Immature natural killer cell (primary cell): ENCODE results near the gene FAM222A. TPM values are rescaled to one million over a fixed set of nuclear protein-coding genes. Genes with fewer than 3 reads are reported as not detected.

Experiments
- DNase-seq, 3 donors: peaks; one replicate each; pipeline ENCODE4 v3.0.0; 2022; ENCODE audit warnings: mixed read lengths in 1 of 3
- H3K27ac Mint-ChIP-seq, 6 donors: one replicate each; pipeline ENCODE4 v1.8.0; 2020; ENCODE audit warnings: mixed read lengths in 6 of 6, mild to moderate bottlenecking in 5 of 6, inconsistent platforms in 4 of 6, moderate library complexity in 3 of 6
- H3K27me3 Mint-ChIP-seq, 3 donors: one replicate each; pipeline ENCODE4 v1.8.0; 2020 to 2021; ENCODE audit warnings: low read depth in 3 of 3, mild to moderate bottlenecking in 3 of 3, mixed read lengths in 3 of 3, moderate library complexity in 3 of 3, inconsistent platforms in 1 of 3
- H3K36me3 Mint-ChIP-seq, 3 donors: one replicate each; pipeline ENCODE4 v1.8.0; 2020; ENCODE audit warnings: mixed read lengths in 3 of 3, inconsistent platforms in 2 of 3, mild to moderate bottlenecking in 2 of 3
- H3K4me1 Mint-ChIP-seq, 2 donors: one replicate each; pipeline ENCODE4 v1.8.0; 2020; ENCODE audit warnings: inconsistent platforms in 2 of 2, mild to moderate bottlenecking in 2 of 2, mixed read lengths in 2 of 2, moderate library complexity in 1 of 2
- H3K4me3 Mint-ChIP-seq, 5 donors: one replicate each; pipeline ENCODE4 v1.8.0; 2020; ENCODE audit warnings: mild to moderate bottlenecking in 5 of 5, mixed read lengths in 5 of 5, inconsistent platforms in 3 of 5, moderate library complexity in 3 of 5
- H3K9me3 Mint-ChIP-seq, 6 donors: one replicate each; pipeline ENCODE4 v1.8.0; 2020; ENCODE audit warnings: mild to moderate bottlenecking in 6 of 6, mixed read lengths in 6 of 6, inconsistent platforms in 4 of 6, moderate library complexity in 3 of 6
- polyA plus RNA-seq, 3 donors: library from polyadenylated mRNA; unstranded; fragments of 300-500 nt; fragmentation: Illumina TruSeq; gene quantifications; one replicate each; pipeline ENCODE4 v1.2.3, GENCODE V29; 2021

FAM222A gene
- polyA plus RNA-seq, 3 donors from 2014 or later, result 0.20 to 0.49 TPM; not detected in 1

DNA sequence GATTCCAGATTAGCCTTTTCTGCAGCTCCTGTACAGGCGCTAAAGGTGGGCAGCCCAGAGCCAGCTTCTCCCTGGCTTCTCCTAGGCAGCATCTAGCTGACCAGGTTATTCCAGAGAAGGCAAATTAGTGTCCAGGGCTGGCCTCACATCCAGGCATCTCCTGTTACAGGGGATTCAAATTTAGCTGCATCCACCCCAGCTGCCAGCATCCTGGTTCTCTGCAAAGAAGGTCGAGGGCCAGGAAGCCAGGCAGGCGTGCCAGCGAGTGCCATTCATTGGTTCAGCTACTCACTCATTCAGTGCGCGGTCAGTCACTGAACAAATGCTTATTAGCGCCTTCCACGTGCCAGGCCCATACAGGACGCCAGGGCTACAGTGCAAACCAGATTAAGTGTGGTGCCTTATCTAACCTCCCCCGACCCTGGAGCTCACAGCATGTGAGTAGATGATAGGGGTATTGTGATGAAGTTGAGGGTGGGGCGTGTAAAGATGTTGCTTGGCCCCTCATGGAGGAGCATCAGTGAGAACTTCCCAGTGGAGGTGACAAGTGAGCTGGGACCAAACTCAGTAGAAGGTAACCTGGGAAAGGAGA is 15.7 kb upstream of the FAM222A start:
- no peaks in the 10 kb centered on the region for H3K9me3 Mint-ChIP-seq
- peaks cover 0 to 11% (median 4%) of the 10 kb centered on the region in 3 donors for H3K27me3 Mint-ChIP-seq
- DNase-seq, result no peak
- no peaks in the 10 kb centered on the region for H3K4me1 Mint-ChIP-seq
- no peaks in the 10 kb centered on the region for H3K36me3 Mint-ChIP-seq
- no peak overlapping the region for H3K27ac Mint-ChIP-seq
- no peak overlapping the region for H3K4me3 Mint-ChIP-seq

- H3K9me3 Mint-ChIP-seq, result no peaks in the 10 kb centered on the region
Observed at GRCh38 chr12:109698820-109699219, 14.8 kb upstream of the FAM222A start.

DNA sequence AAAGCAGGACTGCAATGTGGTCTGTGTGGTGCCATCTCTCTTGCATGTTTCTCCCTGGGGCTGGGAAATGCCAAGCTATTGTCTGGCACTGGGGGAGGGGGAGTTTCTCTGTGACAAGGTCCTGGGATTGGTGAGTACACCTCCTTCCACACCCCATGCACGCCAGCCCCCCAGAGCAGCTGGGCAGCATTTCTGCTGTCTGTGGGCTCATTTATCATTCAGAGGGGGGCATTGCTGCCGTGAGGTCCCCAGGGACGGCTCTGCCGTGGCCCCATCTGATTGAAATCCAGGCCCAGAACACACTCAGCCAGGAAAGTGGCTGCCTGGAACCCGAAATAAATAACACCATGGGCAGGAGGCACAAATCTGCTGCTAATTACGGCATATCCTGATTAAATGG is 12.6 kb upstream of the FAM222A start:
- no peaks in the 10 kb centered on the region for H3K36me3 Mint-ChIP-seq
- H3K9me3 Mint-ChIP-seq, result no peaks in the 10 kb centered on the region
- H3K4me3 Mint-ChIP-seq, result no peak overlapping the region
- H3K4me1 Mint-ChIP-seq, result no peaks in the 10 kb centered on the region
- H3K27me3 Mint-ChIP-seq, result peaks cover 0 to 5% (median 4%) of the 10 kb centered on the region in 3 donors
- H3K27ac Mint-ChIP-seq, result no peak overlapping the region
- no peak for DNase-seq

More at GRCh38 chr12:109698820-109699219, 14.8 kb upstream of the FAM222A start:
- Mint-ChIP-seq H3K36me3 (no peaks in the 10 kb centered on the region), H3K27me3 (peaks cover 0 to 7% (median 4%) of the 10 kb centered on the region in 3 donors), H3K4me1 (no peaks in the 10 kb centered on the region), H3K4me3 (no peak overlapping the region), H3K27ac (no peak overlapping the region)
- no peak for DNase-seq

GRCh38 chr12:109702111-109702841 is 11.3 kb upstream of the FAM222A start:
- H3K4me1 Mint-ChIP-seq, result no peaks in the 10 kb centered on the region
- H3K9me3 Mint-ChIP-seq, result no peaks in the 10 kb centered on the region
- no peak for DNase-seq
- peaks cover 0 to 5% (median 5%) of the 10 kb centered on the region in 3 donors for H3K27me3 Mint-ChIP-seq
- no peak overlapping the region for H3K4me3 Mint-ChIP-seq
- H3K27ac Mint-ChIP-seq, result no peak overlapping the region
- no peaks in the 10 kb centered on the region for H3K36me3 Mint-ChIP-seq

DNA sequence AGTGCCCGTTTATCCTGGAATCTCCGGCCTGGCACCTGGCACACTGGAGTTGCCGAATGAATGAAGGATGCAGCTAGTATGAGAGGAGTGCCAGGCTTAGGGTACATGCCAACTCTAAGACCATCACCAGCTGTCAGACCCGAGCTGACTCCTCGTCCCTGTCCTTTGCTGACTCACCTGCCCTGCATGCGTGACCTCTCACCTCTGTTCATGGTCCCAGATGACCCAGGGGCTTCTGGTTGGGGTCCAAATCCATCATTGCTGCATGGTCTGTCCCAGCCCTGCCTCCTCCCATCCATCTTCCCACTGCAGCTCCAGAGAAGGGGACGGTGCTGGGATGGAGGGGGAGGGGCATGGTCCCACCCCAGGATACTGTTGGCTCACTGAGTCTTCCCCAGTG is 9.9 kb upstream of the FAM222A start:
- Mint-ChIP-seq H3K27ac (no peak overlapping the region), H3K36me3 (no peaks in the 10 kb centered on the region), H3K9me3 (no peaks in the 10 kb centered on the region), H3K27me3 (peaks cover 2 to 6% (median 5%) of the 10 kb centered on the region in 3 donors), H3K4me1 (no peaks in the 10 kb centered on the region), H3K4me3 (no peak overlapping the region)
- DNase-seq, result no peak

DNA sequence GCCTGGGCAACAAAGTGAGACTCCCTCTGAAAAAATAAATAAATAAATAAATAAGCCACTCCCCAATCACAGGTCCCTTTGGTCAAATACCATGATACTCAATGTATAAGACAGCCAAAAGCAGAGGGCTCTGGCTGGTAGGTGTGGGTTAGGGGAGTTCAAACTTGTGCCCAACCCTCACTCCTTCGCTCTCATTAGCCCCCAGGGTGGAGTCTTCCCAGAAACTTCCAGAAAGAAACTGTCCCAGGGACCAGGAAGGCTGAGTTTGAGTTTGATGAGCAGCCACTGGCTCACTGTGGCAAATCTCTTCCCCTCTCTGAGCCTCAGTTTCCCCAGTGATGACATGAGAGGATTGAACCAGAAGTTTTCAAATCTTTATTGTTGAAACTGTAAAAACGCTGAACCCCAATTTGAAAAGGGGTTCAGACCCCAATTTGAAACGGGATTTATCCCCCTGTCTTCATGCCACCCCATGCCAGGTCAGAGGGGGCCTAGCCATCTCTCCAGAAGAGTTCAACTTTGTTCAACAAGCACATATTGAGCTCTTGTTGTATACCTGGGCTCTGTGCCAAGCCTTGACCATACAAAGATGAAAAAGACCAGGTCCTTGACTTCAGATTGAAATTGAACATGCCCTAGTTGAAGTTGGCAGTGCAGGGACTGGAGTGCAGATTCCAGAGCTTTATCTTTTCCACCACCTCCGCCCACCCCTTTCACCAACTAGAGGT is 9.1 kb upstream of the FAM222A start:
- H3K9me3 Mint-ChIP-seq, result no peaks in the 10 kb centered on the region
- H3K4me1 Mint-ChIP-seq, result no peaks in the 10 kb centered on the region
- H3K36me3 Mint-ChIP-seq, result no peaks in the 10 kb centered on the region
- DNase-seq, result no peak
- no peak overlapping the region for H3K27ac Mint-ChIP-seq
- peaks cover 3 to 10% (median 5%) of the 10 kb centered on the region in 3 donors for H3K27me3 Mint-ChIP-seq
- no peak overlapping the region for H3K4me3 Mint-ChIP-seq

DNA sequence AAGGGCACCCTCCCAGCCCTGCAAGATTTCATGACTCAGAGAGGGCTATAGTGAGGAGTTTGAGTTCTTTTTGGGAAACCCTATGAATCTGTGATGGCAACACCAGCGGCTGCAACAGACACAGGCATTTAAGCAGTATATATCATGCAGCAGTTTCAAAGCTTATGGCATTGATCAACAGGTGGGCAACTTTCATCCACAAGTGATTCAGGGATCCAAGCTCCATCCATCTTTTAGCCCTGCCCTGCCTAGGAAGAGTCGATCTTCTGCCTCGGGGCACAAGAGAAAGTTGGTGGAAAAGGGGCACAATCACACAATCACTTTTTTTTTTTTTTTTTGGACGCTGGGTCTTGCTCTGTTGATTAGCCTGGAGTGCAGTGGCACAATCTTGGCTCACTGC is 8.3 kb upstream of the FAM222A start:
- DNase-seq, result no peak
- Mint-ChIP-seq H3K4me3 (no peak overlapping the region), H3K27ac (no peak overlapping the region), H3K36me3 (no peaks in the 10 kb centered on the region), H3K9me3 (no peaks in the 10 kb centered on the region), H3K27me3 (peaks cover 3 to 12% (median 5%) of the 10 kb centered on the region in 3 donors), H3K4me1 (no peaks in the 10 kb centered on the region)

DNA sequence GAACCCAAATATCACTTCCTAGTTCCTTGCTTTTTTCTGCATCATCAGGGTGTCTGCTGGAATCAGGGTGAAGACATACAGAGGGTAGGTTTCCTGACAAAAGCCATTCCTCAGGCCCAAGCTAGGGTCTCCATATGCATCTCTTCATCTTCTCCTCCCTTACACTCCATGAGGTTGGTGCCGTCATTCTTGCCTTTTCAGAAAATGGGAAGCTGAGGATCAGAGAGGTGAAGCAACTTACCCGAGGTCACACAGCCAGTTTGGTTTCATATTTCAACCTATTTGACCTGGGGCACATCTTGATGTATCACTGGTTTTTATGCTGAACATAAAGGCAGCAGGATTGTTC is 7.3 kb upstream of the FAM222A start:
- Mint-ChIP-seq H3K4me1 (no peaks in the 10 kb centered on the region), H3K36me3 (no peaks in the 10 kb centered on the region), H3K9me3 (no peaks in the 10 kb centered on the region), H3K27me3 (peaks cover 3 to 15% (median 9%) of the 10 kb centered on the region in 3 donors), H3K27ac (no peak overlapping the region), H3K4me3 (no peak overlapping the region)
- no peak for DNase-seq

DNA sequence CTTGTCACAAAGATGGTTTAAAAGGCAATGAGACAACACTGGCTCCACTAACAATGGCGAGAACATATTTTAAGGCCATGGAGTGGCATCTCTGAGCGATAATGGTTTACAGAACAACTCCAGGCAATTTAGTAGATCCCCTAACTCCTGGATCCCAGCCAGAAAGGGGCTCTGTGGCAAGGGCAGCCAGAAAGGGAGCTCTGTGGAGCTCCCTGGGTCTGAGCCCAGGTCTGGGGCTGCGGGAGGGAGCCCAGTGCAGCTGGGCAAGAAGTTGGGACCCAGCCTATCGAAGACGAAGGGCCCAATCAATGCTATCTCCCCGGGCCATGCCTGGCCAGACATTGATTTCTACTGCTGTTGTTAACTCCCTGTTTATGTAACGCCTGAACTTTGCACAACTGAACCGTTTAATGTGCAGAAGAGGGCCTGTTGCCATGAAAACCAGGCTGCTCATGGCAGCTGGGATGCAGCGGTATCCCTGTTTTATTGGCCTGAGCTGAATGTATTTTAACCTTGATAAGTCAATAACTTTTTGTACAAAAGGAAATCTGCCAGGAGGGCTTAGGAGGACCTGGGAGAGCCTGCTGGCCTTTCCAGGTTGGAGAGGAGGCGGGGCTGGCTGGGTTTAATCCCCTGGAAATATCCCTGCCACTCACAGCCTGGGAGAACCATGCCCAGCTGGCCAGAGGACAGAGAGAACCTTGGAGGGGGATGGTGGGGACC is 6.7 kb upstream of the FAM222A start:
- H3K9me3 Mint-ChIP-seq, result no peaks in the 10 kb centered on the region
- H3K36me3 Mint-ChIP-seq, result no peaks in the 10 kb centered on the region
- peaks cover 3 to 15% (median 9%) of the 10 kb centered on the region in 3 donors for H3K27me3 Mint-ChIP-seq
- no peak overlapping the region for H3K27ac Mint-ChIP-seq
- no peak overlapping the region for H3K4me3 Mint-ChIP-seq
- no peak for DNase-seq
- no peaks in the 10 kb centered on the region for H3K4me1 Mint-ChIP-seq

DNA sequence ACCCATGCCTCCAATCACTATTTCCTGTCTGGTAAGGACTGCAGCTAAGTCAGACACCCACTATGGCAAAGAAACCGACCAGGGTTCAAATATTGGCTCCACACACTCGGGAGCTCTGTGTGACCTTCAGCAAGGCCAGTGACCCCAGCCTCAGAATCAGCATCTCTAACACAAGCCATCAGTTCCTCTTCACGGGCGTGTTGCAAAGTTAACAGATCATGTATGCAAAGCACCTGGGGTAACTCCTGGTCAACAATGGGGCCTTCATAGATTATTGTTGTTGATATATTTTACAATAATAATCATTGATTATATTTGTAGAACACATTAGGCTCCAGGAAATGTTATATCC is 6.2 kb upstream of the FAM222A start:
- Mint-ChIP-seq H3K9me3 (no peaks in the 10 kb centered on the region), H3K4me3 (no peak overlapping the region), H3K27me3 (peaks cover 3 to 14% (median 8%) of the 10 kb centered on the region in 3 donors), H3K27ac (no peak overlapping the region), H3K4me1 (no peaks in the 10 kb centered on the region), H3K36me3 (no peaks in the 10 kb centered on the region)
- no peak for DNase-seq

DNA sequence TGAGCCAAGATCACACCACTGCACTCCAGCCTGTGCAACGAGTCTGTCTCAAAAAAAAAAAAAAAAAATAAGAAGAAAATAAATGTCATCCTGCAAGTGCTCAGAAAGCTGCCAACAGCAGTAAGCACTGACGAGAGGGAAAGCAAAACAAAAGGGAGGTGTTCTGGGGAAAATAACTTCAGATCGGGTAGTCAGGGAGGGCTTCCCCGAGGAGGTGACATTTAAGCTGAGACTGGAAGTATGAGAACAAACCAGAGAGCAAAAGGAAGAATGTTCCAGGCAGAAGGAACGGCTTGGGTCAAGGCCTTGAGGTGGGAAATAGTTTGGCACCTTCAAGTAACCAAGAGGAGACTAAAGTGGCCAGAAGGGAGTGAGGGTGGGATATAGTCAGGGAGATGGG is 4.7 kb upstream of the FAM222A start:
- Mint-ChIP-seq H3K4me1 (no peaks in the 10 kb centered on the region), H3K27ac (no peak overlapping the region), H3K4me3 (no peak overlapping the region), H3K36me3 (no peaks in the 10 kb centered on the region), H3K9me3 (no peaks in the 10 kb centered on the region), H3K27me3 (peaks cover 3 to 15% (median 5%) of the 10 kb centered on the region in 3 donors)
- no peak for DNase-seq

GRCh38 chr12:109709401-109709991 is 4.1 kb upstream of the FAM222A start:
- no peaks in the 10 kb centered on the region for H3K9me3 Mint-ChIP-seq
- no peaks in the 10 kb centered on the region for H3K4me1 Mint-ChIP-seq
- H3K4me3 Mint-ChIP-seq, result no peak overlapping the region
- no peak for DNase-seq
- no peaks in the 10 kb centered on the region for H3K36me3 Mint-ChIP-seq
- H3K27ac Mint-ChIP-seq, result no peak overlapping the region
- peaks cover 3 to 15% (median 5%) of the 10 kb centered on the region in 3 donors for H3K27me3 Mint-ChIP-seq

- DNase-seq, result no peak
- H3K4me1 Mint-ChIP-seq, result no peaks in the 10 kb centered on the region
- H3K36me3 Mint-ChIP-seq, result no peaks in the 10 kb centered on the region
- H3K27ac Mint-ChIP-seq, result no peak overlapping the region
- no peak overlapping the region for H3K4me3 Mint-ChIP-seq
- peaks cover 5 to 15% (median 6%) of the 10 kb centered on the region in 3 donors for H3K27me3 Mint-ChIP-seq
- H3K9me3 Mint-ChIP-seq, result no peaks in the 10 kb centered on the region
Observed at GRCh38 chr12:109710205-109710746, 3.3 kb upstream of the FAM222A start.
